PC-3 (cell line): ENCODE measurements around the gene GNL2. TPM values are rescaled to one million over a fixed set of nuclear protein-coding genes. Genes with fewer than 3 reads are reported as not detected.
"Not testable (repeated sequence)": the region's sequence is repeated elsewhere in the genome, so short reads cannot be mapped to it uniquely, and the experiment has no call there.

Experiments
- ATAC-seq: fragments of 200-7000 bp; cut with Tn5 transposase; 2 replicates; pipeline ENCODE4 v1.9.1; 2020; ENCODE audit warnings: mild to moderate bottlenecking, moderate library complexity
- BruUV-seq: library from RNA; stranded (reverse); fragments of 400-500 nt; replicated peaks from 2 replicates; lab custom pipeline; 2021; lab: Mats Ljungman, UMichigan
- CTCF ChIA-PET: fragments of 300-600 bp; sonication (Branson Sonifier 250); formaldehyde crosslinking; loops from one replicate; lab custom pipeline; 2022; ENCODE audit warnings: antibody characterized with exemption; lab: Charles Lee
- POLR2A ChIA-PET: fragments of 300-600 bp; sonication (Branson Sonifier 250); formaldehyde crosslinking; loops from one replicate; lab custom pipeline; 2022; ENCODE audit warnings: antibody characterized with exemption; ENCODE audit not compliant: unreplicated experiment; lab: Charles Lee
- DNase-seq: peaks from one replicate; pipeline ENCODE4 v3.0.0-alpha.2; 2015
- H2AFZ ChIP-seq: fragments of 300-600 bp; sonication (generic); 2 replicates; pipeline ENCODE4 v1.6.0; 2016; ENCODE audit warnings: antibody characterized with exemption, low read length
- H3F3A ChIP-seq: fragments of 300-600 bp; sonication (generic); one replicate; pipeline ENCODE4 v1.6.0; 2017; ENCODE audit warnings: antibody characterized with exemption, low read length, control low read depth, mild to moderate bottlenecking; ENCODE audit not compliant: unreplicated experiment
- H3K27ac ChIP-seq: fragments of 300-600 bp; sonication (generic); 2 replicates; pipeline ENCODE4 v1.5.1; 2016; ENCODE audit warnings: mild to moderate bottlenecking, low read length
- H3K27me3 ChIP-seq: fragments of 300-600 bp; sonication (generic); 2 replicates; pipeline ENCODE4 v1.6.1; 2016; ENCODE audit warnings: low read length, mixed read lengths
- H3K36me3 ChIP-seq: fragments of 300-600 bp; sonication (generic); 2 replicates; pipeline ENCODE4 v1.6.1; 2016; ENCODE audit warnings: low read depth, mixed run types, low read length, mixed read lengths
- H3K4me1 ChIP-seq: fragments of 300-600 bp; sonication (generic); 2 replicates; pipeline ENCODE4 v1.5.1; 2016; ENCODE audit warnings: low read length; ENCODE audit not compliant: insufficient read depth
- H3K4me2 ChIP-seq: fragments of 300-600 bp; sonication (generic); 2 replicates; pipeline ENCODE4 v1.6.0; 2016; ENCODE audit warnings: low read length
- H3K4me3 ChIP-seq: fragments of 300-600 bp; sonication (generic); 2 replicates; pipeline ENCODE4 v1.5.1; 2016; ENCODE audit warnings: mild to moderate bottlenecking, low read length, mixed read lengths
- H3K79me2 ChIP-seq: fragments of 300-600 bp; sonication (generic); 2 replicates; pipeline ENCODE4 v1.6.1; 2017; ENCODE audit warnings: low read length, mixed read lengths
- H3K9ac ChIP-seq: fragments of 300-600 bp; sonication (generic); 2 replicates; pipeline ENCODE4 v1.6.0; 2016; ENCODE audit warnings: mild to moderate bottlenecking, low read length
- H3K9me2 ChIP-seq: fragments of 300-600 bp; sonication (generic); replicated peaks from 2 replicates; pipeline ENCODE4 v1.6.1; 2016; ENCODE audit warnings: mixed run types, low read length, mixed read lengths
- H3K9me3 ChIP-seq: fragments of 300-600 bp; sonication (generic); 2 replicates; pipeline ENCODE4 v1.6.1; 2016; ENCODE audit warnings: low read length, mixed read lengths
- H4K20me1 ChIP-seq: fragments of 300-600 bp; sonication (generic); 2 replicates; pipeline ENCODE4 v1.6.1; 2016; ENCODE audit warnings: low read length, mixed read lengths
- CTCF ChIP-seq: fragments of 300-600 bp; sonication (generic); conservative IDR thresholded peaks from 2 replicates; pipeline ENCODE4 v1.5.1; 2017; ENCODE audit warnings: antibody characterized with exemption, low read depth, mild to moderate bottlenecking, low read length
- EZH2 ChIP-seq: fragments of 300-600 bp; sonication (generic); IDR thresholded peaks from one replicate; pipeline ENCODE4 v1.6.1; 2017; ENCODE audit warnings: antibody characterized with exemption, mild to moderate bottlenecking, low read length; ENCODE audit not compliant: unreplicated experiment
- EZH2phosphoT487 ChIP-seq: fragments of 300-600 bp; sonication (generic); IDR thresholded peaks from 2 replicates; pipeline ENCODE4 v1.6.1; 2018; ENCODE audit warnings: mild to moderate bottlenecking, antibody characterized with exemption, low read length, borderline replicate concordance
- intact Hi-C: fragments of 100-400 bp; cut with micrococcal nuclease; formaldehyde crosslinking; loops from 2 replicates; pipeline ENCODE4 v1.9.0; 2023
- total RNA-seq: library from RNA; depleted of rRNA; stranded (reverse); fragments of >200 nt; gene quantifications from 2 replicates; pipeline ENCODE4 v1.2.3, GENCODE V29; 2014

Gene GNL2
- total RNA-seq, 1 experiment from 2014 or later: 93.4 TPM

- H2AFZ ChIP-seq: no peak overlapping the region
- intact Hi-C loops: no loop called here
- no TSS peak for BruUV-seq
- H3K9me3 ChIP-seq: no peaks in the 10 kb centered on the region
- ATAC-seq: no peak
- peaks cover 66% of the 10 kb centered on the region for H3K36me3 ChIP-seq
- H4K20me1 ChIP-seq: peaks cover 16% of the 10 kb centered on the region
- TF ChIP-seq EZH2phosphoT487 (no peak), CTCF (no peak), EZH2 (no peak)
- no peak overlapping the region for H3K4me3 ChIP-seq
- no peak overlapping the region for H3K4me2 ChIP-seq
- H3K79me2 ChIP-seq: peaks cover 23% of the 10 kb centered on the region
- ChIA-PET POLR2A (no interaction called here), CTCF (no interaction called here)
- no peaks in the 10 kb centered on the region for H3K27me3 ChIP-seq
- H3F3A ChIP-seq: no peaks in the 10 kb centered on the region
- H3K9me2 ChIP-seq: no peaks in the 10 kb centered on the region
- H3K27ac ChIP-seq: no peak overlapping the region
- no peak for DNase-seq
- H3K9ac ChIP-seq: no peak overlapping the region
- peaks cover 6% of the 10 kb centered on the region for H3K4me1 ChIP-seq
Measured at GRCh38 chr1:37588939-37589338, 6.8 kb downstream of the GNL2 start.

- H3K4me3 ChIP-seq, H3F3A ChIP-seq, H3K9ac ChIP-seq, POLR2A ChIA-PET, ATAC-seq, H3K27ac ChIP-seq, H3K9me2 ChIP-seq, H3K4me1 ChIP-seq, BruUV-seq, H3K27me3 ChIP-seq, H3K9me3 ChIP-seq, DNase-seq, CTCF ChIA-PET, H2AFZ ChIP-seq, H3K79me2 ChIP-seq, H3K4me2 ChIP-seq, intact Hi-C loops, H4K20me1 ChIP-seq: not testable (repeated sequence)
- H3K36me3 ChIP-seq: peaks cover 66% of the 10 kb centered on the region
Measured at GRCh38 chr1:37584544-37584943, 11.2 kb downstream of the GNL2 start.

- peaks cover 19% of the 10 kb centered on the region for H3F3A ChIP-seq
- ChIA-PET POLR2A (no interaction called here), CTCF (no interaction called here)
- no peak for ATAC-seq
- H3K4me2 ChIP-seq: peak overlapping the region; percentile 72
- no peak for DNase-seq
- BruUV-seq: no TSS peak
- no peak overlapping the region for H2AFZ ChIP-seq
- H3K27ac ChIP-seq: peak overlapping the region; percentile 82
- TF ChIP-seq EZH2phosphoT487: no peak
- no peak for TF ChIP-seq CTCF
- TF ChIP-seq EZH2: no peak
- intact Hi-C loops: loop anchor here (1.0 to 5.0 kb wide), 3 partner anchors 19 to 117 kb away; partner anchors contain the start of genes CDCA8 and GNL2
- peak overlapping the region; percentile 31 for H3K9ac ChIP-seq
- no peaks in the 10 kb centered on the region for H4K20me1 ChIP-seq
- peaks cover 33% of the 10 kb centered on the region for H3K4me1 ChIP-seq
- no peaks in the 10 kb centered on the region for H3K27me3 ChIP-seq
- no peaks in the 10 kb centered on the region for H3K9me3 ChIP-seq
- peaks cover 70% of the 10 kb centered on the region for H3K36me3 ChIP-seq
- H3K79me2 ChIP-seq: peaks cover 10% of the 10 kb centered on the region; the same call in 1 of the 2 replicates
- no peak overlapping the region for H3K4me3 ChIP-seq
- no peaks in the 10 kb centered on the region for H3K9me2 ChIP-seq
Measured at GRCh38 chr1:37575692-37576091, 20.0 kb downstream of the GNL2 start.
